HepG2 (cell line): ENCODE measurements around the gene BSN. TPM values are rescaled to one million over a fixed set of nuclear protein-coding genes. Genes with fewer than 3 reads are reported as not detected.

Experiments used
- DNMT1 ChIP-seq: sonication (generic); formaldehyde crosslinking; IDR thresholded peaks from 2 replicates; pipeline ENCODE4 v1.5.1; 2020; ENCODE audit warnings: mild to moderate bottlenecking, missing genetic modification reagents
- ETV5 ChIP-seq: IDR thresholded peaks from 2 replicates; pipeline ENCODE4 v1.6.1; 2018; ENCODE audit warnings: missing biosample characterization, missing genetic modification reagents, inconsistent platforms, borderline replicate concordance
- KMT2B ChIP-seq: IDR thresholded peaks from 2 replicates; pipeline ENCODE4 v1.6.1; 2016; ENCODE audit warnings: missing genetic modification reagents, missing compliant biosample characterization
- MEIS2 ChIP-seq: sonication (generic); formaldehyde crosslinking; IDR thresholded peaks from 2 replicates; pipeline ENCODE4 v1.9.0; 2021; ENCODE audit warnings: mild to moderate bottlenecking, missing genetic modification reagents
- RAD21 ChIP-seq: fragments of 450-650 bp; formaldehyde crosslinking; IDR thresholded peaks from 2 replicates; pipeline ENCODE4 v1.5.0; 2020; ENCODE audit warnings: mild to moderate bottlenecking
- RXRA ChIP-seq: sonication (generic); formaldehyde crosslinking; IDR thresholded peaks from 2 replicates; pipeline ENCODE4 v1.5.1; 2020; ENCODE audit warnings: missing genetic modification reagents
- SALL1 ChIP-seq: sonication (generic); formaldehyde crosslinking; IDR thresholded peaks from 2 replicates; pipeline ENCODE4 v1.8.0; 2022; ENCODE audit warnings: mild to moderate bottlenecking, missing genetic modification reagents
- SAP130 ChIP-seq: IDR thresholded peaks from 2 replicates; pipeline ENCODE4 v1.6.1; 2016; ENCODE audit warnings: low read depth
- STAG1 ChIP-seq: sonication (generic); formaldehyde crosslinking; IDR thresholded peaks from 2 replicates; pipeline ENCODE4 v1.4.0; 2020; ENCODE audit warnings: missing genetic modification reagents
- TSC22D2 ChIP-seq: sonication (generic); formaldehyde crosslinking; IDR thresholded peaks from 2 replicates; pipeline ENCODE4 v1.5.1; 2020; ENCODE audit warnings: missing genetic modification reagents, mild to moderate bottlenecking, borderline replicate concordance
- ZBTB38 ChIP-seq: sonication (generic); formaldehyde crosslinking; IDR thresholded peaks from 2 replicates; pipeline ENCODE4 v1.5.1; 2020; ENCODE audit warnings: mild to moderate bottlenecking, missing genetic modification reagents
- ZFP41 ChIP-seq: sonication (generic); formaldehyde crosslinking; IDR thresholded peaks from 2 replicates; pipeline ENCODE4 v1.4.0; 2020; ENCODE audit warnings: mild to moderate bottlenecking, missing genetic modification reagents, borderline replicate concordance
- ZNF138 ChIP-seq: sonication (generic); formaldehyde crosslinking; IDR thresholded peaks from 2 replicates; pipeline ENCODE4 v1.5.0; 2020; ENCODE audit warnings: mild to moderate bottlenecking, low read depth, missing genetic modification reagents
- ZNF768 ChIP-seq: sonication (generic); formaldehyde crosslinking; IDR thresholded peaks from 2 replicates; pipeline ENCODE4 v1.4.0; 2020; ENCODE audit warnings: missing genetic modification reagents
- polyA plus RNA-seq, 8 experiments: library from polyadenylated mRNA; depleted of rRNA in 3 of 8; stranded (reverse) in 7 of 8; unstranded in 1 of 8; fragments of >200 nt; fragmentation: Illumina TruSeq in 4 of 8; extraction: Trizol in 4 of 8; gene quantifications; 2 replicates each; pipeline versions ENCODE4 v1.2.1 to v1.2.3, GENCODE V29; 2011 to 2016; ENCODE audit warnings: low read depth in 4 of 8, missing spikeins in 1 of 8, mixed read lengths in 1 of 8; ENCODE audit not compliant: insufficient read depth in 1 of 8
- total RNA-seq, 5 experiments: library from RNA; depleted of rRNA; stranded (reverse); fragments of >200 nt; fragmentation: Illumina TruSeq; extraction: Trizol; gene quantifications; 2 replicates each; pipeline ENCODE4 v1.2.3, GENCODE V29; 2016; ENCODE audit warnings: low read depth in 1 of 5
- TF ChIP-seq, protein P1 (sequence below): sonication (generic); formaldehyde crosslinking; IDR thresholded peaks from 2 replicates; pipeline ENCODE4 v1.8.1; 2023; ENCODE audit warnings: mild to moderate bottlenecking, missing genetic modification reagents
- TF ChIP-seq, protein P2 (sequence below): IDR thresholded peaks from 2 replicates; pipeline ENCODE4 v1.6.1; 2016; ENCODE audit warnings: missing compliant biosample characterization, missing genetic modification reagents, borderline replicate concordance
- TF ChIP-seq, protein P3 (sequence below): sonication (generic); formaldehyde crosslinking; IDR thresholded peaks from 2 replicates; pipeline ENCODE4 v1.9.0; 2022; ENCODE audit warnings: missing genetic modification reagents, mild to moderate bottlenecking, borderline replicate concordance
- TF ChIP-seq, protein P4 (sequence below): sonication (generic); formaldehyde crosslinking; IDR thresholded peaks from 2 replicates; pipeline ENCODE4 v1.4.0; 2020; ENCODE audit warnings: missing genetic modification reagents, borderline replicate concordance

BSN gene
- total and polyA plus RNA-seq, 2 of the 13 experiments (the other 11 are each of a cell fraction or from before 2014, with no cell fraction given): 0.42 to 0.86 TPM

- peak; percentile 36; the same call in 1 of the 2 replicates for TF ChIP-seq MEIS2 (CRISPR knock-in tag)
- peak; percentile 42; the same call in 1 of the 2 replicates for TF ChIP-seq ZBTB38 (CRISPR knock-in tag)
- peak; percentile 26; the same call in 1 of the 2 replicates for TF ChIP-seq SAP130 (CRISPR knock-in tag)
- no peak for TF ChIP-seq TSC22D2 (CRISPR knock-in tag)
- TF ChIP-seq ZNF768: 0 out of 2 replicates have a peak, but pooled peaks have one; percentile 24
- 0 out of 2 replicates have a peak, but pooled peaks have one; percentile 20 for TF ChIP-seq SALL1
- TF ChIP-seq DNMT1: 0 out of 2 replicates have a peak, but pooled peaks have one; percentile 58
- TF ChIP-seq, protein P1, sequence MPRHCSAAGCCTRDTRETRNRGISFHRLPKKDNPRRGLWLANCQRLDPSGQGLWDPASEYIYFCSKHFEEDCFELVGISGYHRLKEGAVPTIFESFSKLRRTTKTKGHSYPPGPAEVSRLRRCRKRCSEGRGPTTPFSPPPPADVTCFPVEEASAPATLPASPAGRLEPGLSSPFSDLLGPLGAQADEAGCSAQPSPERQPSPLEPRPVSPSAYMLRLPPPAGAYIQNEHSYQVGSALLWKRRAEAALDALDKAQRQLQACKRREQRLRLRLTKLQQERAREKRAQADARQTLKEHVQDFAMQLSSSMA (CRISPR knock-in tag): no peak
- TF ChIP-seq, protein P2, sequence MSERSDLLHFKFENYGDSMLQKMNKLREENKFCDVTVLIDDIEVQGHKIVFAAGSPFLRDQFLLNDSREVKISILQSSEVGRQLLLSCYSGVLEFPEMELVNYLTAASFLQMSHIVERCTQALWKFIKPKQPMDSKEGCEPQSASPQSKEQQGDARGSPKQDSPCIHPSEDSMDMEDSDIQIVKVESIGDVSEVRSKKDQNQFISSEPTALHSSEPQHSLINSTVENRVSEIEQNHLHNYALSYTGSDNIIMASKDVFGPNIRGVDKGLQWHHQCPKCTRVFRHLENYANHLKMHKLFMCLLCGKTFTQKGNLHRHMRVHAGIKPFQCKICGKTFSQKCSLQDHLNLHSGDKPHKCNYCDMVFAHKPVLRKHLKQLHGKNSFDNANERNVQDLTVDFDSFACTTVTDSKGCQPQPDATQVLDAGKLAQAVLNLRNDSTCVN (CRISPR knock-in tag): no peak
- TF ChIP-seq, protein P3, sequence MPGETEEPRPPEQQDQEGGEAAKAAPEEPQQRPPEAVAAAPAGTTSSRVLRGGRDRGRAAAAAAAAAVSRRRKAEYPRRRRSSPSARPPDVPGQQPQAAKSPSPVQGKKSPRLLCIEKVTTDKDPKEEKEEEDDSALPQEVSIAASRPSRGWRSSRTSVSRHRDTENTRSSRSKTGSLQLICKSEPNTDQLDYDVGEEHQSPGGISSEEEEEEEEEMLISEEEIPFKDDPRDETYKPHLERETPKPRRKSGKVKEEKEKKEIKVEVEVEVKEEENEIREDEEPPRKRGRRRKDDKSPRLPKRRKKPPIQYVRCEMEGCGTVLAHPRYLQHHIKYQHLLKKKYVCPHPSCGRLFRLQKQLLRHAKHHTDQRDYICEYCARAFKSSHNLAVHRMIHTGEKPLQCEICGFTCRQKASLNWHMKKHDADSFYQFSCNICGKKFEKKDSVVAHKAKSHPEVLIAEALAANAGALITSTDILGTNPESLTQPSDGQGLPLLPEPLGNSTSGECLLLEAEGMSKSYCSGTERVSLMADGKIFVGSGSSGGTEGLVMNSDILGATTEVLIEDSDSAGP (CRISPR knock-in tag): peak; percentile 58; the same call in 1 of the 2 replicates
- TF ChIP-seq RXRA (CRISPR knock-in tag): peak; percentile 24; the same call in 1 of the 2 replicates
- TF ChIP-seq STAG1 (CRISPR knock-in tag): peak; percentile 96
- TF ChIP-seq RAD21 (CRISPR knock-in tag): peak; percentile 85
- TF ChIP-seq KMT2B (CRISPR knock-in tag): no peak
- TF ChIP-seq, protein P4, sequence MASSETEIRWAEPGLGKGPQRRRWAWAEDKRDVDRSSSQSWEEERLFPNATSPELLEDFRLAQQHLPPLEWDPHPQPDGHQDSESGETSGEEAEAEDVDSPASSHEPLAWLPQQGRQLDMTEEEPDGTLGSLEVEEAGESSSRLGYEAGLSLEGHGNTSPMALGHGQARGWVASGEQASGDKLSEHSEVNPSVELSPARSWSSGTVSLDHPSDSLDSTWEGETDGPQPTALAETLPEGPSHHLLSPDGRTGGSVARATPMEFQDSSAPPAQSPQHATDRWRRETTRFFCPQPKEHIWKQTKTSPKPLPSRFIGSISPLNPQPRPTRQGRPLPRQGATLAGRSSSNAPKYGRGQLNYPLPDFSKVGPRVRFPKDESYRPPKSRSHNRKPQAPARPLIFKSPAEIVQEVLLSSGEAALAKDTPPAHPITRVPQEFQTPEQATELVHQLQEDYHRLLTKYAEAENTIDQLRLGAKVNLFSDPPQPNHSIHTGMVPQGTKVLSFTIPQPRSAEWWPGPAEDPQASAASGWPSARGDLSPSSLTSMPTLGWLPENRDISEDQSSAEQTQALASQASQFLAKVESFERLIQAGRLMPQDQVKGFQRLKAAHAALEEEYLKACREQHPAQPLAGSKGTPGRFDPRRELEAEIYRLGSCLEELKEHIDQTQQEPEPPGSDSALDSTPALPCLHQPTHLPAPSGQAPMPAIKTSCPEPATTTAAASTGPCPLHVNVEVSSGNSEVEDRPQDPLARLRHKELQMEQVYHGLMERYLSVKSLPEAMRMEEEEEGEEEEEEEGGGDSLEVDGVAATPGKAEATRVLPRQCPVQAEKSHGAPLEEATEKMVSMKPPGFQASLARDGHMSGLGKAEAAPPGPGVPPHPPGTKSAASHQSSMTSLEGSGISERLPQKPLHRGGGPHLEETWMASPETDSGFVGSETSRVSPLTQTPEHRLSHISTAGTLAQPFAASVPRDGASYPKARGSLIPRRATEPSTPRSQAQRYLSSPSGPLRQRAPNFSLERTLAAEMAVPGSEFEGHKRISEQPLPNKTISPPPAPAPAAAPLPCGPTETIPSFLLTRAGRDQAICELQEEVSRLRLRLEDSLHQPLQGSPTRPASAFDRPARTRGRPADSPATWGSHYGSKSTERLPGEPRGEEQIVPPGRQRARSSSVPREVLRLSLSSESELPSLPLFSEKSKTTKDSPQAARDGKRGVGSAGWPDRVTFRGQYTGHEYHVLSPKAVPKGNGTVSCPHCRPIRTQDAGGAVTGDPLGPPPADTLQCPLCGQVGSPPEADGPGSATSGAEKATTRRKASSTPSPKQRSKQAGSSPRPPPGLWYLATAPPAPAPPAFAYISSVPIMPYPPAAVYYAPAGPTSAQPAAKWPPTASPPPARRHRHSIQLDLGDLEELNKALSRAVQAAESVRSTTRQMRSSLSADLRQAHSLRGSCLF (CRISPR knock-in tag): no peak
- no peak for TF ChIP-seq ZFP41 (CRISPR knock-in tag)
- TF ChIP-seq ZNF138 (CRISPR knock-in tag): no peak
- 0 out of 2 replicates have a peak, but pooled peaks have one; percentile 28 for TF ChIP-seq ETV5
- TF ChIP-seq, all 625 proteins: peak for 31
Observed at GRCh38 chr3:49703443-49703927, 149.2 kb downstream of the BSN start (continued).
